ENCODE measurements around the gene AGR3.

The AGR3 gene

GRCh38 chr7:16838386-16838785, 43.4 kb downstream of the AGR3 start:
- CTCF ChIA-PET: no interaction called here
- no peaks in the 10 kb centered on the region for H3K4me1 Mint-ChIP-seq
- H3K27me3 Mint-ChIP-seq: peaks cover 8% of the 10 kb centered on the region
- H3K9me3 Mint-ChIP-seq: no peaks in the 10 kb centered on the region
- no peaks in the 10 kb centered on the region for H3K36me3 Mint-ChIP-seq
- DNase-seq: no peak
- no peak overlapping the region for H3K27ac Mint-ChIP-seq
- H3K4me3 Mint-ChIP-seq: no peak overlapping the region

DNA sequence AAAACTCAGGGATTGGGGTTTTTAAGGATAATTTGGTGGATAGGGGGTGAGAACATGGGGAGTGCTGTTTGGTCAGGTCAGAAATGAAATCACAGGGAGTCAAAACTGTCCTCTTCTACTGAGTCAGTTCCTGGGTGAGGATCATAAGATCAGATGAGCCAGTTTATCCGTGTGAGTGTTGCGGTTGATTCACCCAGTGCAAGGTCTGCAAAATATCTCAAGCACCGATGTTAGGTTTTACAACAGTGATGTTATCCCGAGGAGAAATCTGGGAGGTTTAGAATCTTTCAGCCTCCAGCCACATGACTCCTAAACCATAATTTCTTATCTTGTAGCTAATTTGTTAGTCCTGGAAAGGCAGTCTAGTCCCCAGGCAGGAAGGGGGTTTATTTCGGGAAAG, 45.3 kb downstream of the AGR3 start:
- no peak for DNase-seq
- Mint-ChIP-seq H3K27me3 (peaks cover 8% of the 10 kb centered on the region), H3K36me3 (no peaks in the 10 kb centered on the region), H3K4me3 (no peak overlapping the region), H3K9me3 (no peaks in the 10 kb centered on the region), H3K27ac (no peak overlapping the region), H3K4me1 (no peaks in the 10 kb centered on the region)
- CTCF ChIA-PET: no interaction called here

DNA sequence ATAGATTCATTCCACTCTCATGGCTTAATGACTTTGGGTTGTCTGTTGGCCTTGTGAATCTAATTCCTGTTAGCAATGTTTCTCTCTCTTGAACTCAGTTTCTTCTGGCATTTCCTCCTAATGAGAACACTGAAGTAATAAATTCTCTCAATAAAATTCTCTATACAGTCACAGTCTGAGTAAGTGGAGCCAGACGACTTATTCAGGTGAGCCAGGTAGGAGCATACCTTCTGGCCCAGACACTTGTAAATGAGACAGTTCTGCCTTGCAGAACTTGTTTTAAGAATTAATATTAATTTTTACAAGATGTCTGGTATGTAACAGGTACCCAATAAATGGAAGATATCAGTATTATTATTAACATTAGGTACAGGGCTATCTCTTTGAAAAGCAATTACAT, 48.4 kb downstream of the AGR3 start:
- no peak for DNase-seq
- peaks cover 3% of the 10 kb centered on the region for H3K27me3 Mint-ChIP-seq
- CTCF ChIA-PET: no interaction called here

GRCh38 chr7:16826060-16826459, 55.7 kb downstream of the AGR3 start:
- H3K36me3 Mint-ChIP-seq: no peaks in the 10 kb centered on the region
- no peaks in the 10 kb centered on the region for H3K9me3 Mint-ChIP-seq
- H3K27ac Mint-ChIP-seq: no peak overlapping the region
- no peak overlapping the region for H3K4me3 Mint-ChIP-seq
- CTCF ChIA-PET: no interaction called here
- no peak for DNase-seq
- no peaks in the 10 kb centered on the region for H3K4me1 Mint-ChIP-seq
- H3K27me3 Mint-ChIP-seq: peaks cover 8% of the 10 kb centered on the region

More for the DNA sequence above, 48.4 kb downstream of the AGR3 start:
- H3K27ac Mint-ChIP-seq: no peak overlapping the region
- H3K9me3 Mint-ChIP-seq: no peaks in the 10 kb centered on the region
- no peaks in the 10 kb centered on the region for H3K4me1 Mint-ChIP-seq
- H3K36me3 Mint-ChIP-seq: no peaks in the 10 kb centered on the region
- no peak overlapping the region for H3K4me3 Mint-ChIP-seq

DNA sequence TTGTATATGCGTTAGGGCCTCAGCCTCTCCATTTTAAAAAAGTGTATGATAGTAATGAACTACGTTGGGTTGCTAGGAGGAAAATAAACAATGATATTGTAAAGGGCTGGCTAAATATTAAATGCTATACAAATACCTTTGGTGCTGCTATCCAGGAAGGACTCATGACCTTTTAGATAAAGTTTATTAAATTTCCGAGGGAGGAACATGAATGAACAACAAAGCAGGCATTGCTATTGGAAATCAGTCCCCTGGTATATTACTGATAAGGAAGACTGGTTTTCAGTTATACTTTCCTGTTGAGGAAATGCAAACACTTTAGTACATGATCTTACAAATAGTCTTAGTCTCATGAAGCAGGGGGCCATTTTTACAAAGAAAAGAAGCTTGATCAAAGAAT, 59.8 kb downstream of the AGR3 start:
- Mint-ChIP-seq H3K4me1 (no peaks in the 10 kb centered on the region), H3K27ac (no peak overlapping the region), H3K9me3 (no peaks in the 10 kb centered on the region), H3K36me3 (no peaks in the 10 kb centered on the region), H3K4me3 (no peak overlapping the region), H3K27me3 (peaks cover 8% of the 10 kb centered on the region)
- DNase-seq: no peak
- CTCF ChIA-PET: no interaction called here

DNA sequence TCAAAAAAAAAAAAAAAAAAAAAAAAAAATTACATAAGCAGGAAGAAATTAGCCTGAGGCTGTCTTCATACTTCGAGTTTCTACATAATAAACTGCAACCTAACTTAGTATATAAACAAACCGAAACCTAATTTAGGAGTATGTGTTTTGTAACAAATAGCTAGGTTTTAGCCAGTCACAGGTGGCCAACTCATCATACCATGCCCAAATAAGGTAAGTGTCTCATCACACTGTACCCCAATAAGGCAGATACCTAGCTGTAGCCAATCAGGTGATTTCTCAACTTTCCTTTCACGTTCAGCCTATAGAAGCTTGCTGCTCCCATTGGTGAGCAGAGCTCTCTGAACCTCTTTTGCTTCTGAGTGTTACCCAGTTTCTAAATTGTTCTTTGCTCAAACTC, 63.1 kb downstream of the AGR3 start:
- no peaks in the 10 kb centered on the region for H3K4me1 Mint-ChIP-seq
- H3K27ac Mint-ChIP-seq: no peak overlapping the region
- CTCF ChIA-PET: no interaction called here
- H3K4me3 Mint-ChIP-seq: no peak overlapping the region
- H3K27me3 Mint-ChIP-seq: no peaks in the 10 kb centered on the region
- no peak for DNase-seq
- H3K36me3 Mint-ChIP-seq: no peaks in the 10 kb centered on the region
- H3K9me3 Mint-ChIP-seq: no peaks in the 10 kb centered on the region

GRCh38 chr7:16817536-16817935, 64.2 kb downstream of the AGR3 start:
- H3K4me1 Mint-ChIP-seq: no peaks in the 10 kb centered on the region
- CTCF ChIA-PET: no interaction called here
- no peaks in the 10 kb centered on the region for H3K36me3 Mint-ChIP-seq
- no peak overlapping the region for H3K27ac Mint-ChIP-seq
- no peak for DNase-seq
- H3K4me3 Mint-ChIP-seq: no peak overlapping the region
- no peaks in the 10 kb centered on the region for H3K9me3 Mint-ChIP-seq
- H3K27me3 Mint-ChIP-seq: no peaks in the 10 kb centered on the region

DNA sequence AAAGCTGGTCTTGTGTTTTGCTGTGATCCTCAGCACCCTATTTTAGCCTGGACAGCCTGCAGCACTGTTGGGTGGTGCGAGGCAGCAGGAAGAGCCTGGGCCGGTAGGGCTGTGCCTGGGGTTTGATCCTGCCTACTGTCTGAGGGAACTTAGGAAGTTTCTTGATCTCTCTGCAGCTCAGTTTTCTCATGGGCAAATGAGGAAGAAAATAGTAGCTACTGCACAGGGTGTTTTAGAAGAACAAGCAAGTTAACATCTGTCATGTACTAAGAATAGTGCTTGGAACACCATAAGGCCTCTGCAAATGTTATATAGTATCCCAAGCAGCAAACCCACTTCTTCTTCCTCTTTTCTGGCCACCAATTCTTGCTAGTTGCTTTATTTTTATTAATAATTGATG, 65.0 kb downstream of the AGR3 start:
- no peak for DNase-seq
- Mint-ChIP-seq H3K4me1 (no peaks in the 10 kb centered on the region), H3K4me3 (no peak overlapping the region), H3K27ac (no peak overlapping the region), H3K9me3 (no peaks in the 10 kb centered on the region), H3K36me3 (no peaks in the 10 kb centered on the region), H3K27me3 (no peaks in the 10 kb centered on the region)
- CTCF ChIA-PET: no interaction called here

DNA sequence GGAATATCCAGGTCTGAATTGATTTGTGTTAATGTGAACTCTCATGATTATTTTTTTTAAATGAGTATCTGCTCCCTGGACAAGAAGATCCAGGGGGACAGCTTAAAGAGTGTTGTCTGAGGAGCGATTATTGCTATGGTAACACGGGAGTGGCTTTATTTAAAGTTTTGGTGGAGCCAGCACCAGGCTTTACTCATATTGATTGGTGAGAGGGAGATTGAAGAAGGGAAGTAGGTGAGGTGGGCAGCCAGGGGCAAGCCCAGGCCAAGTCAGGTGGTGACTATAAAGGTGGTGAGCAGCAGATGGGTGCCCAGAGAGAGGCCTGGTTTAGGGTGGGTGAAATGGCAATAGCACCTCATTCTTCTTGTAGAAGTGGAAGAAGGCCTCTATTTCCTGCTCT, 66.8 kb downstream of the AGR3 start:
- Mint-ChIP-seq H3K36me3 (no peaks in the 10 kb centered on the region), H3K4me3 (no peak overlapping the region), H3K4me1 (no peaks in the 10 kb centered on the region), H3K27ac (no peak overlapping the region), H3K9me3 (no peaks in the 10 kb centered on the region), H3K27me3 (no peaks in the 10 kb centered on the region)
- DNase-seq: no peak
- CTCF ChIA-PET: no interaction called here

DNA sequence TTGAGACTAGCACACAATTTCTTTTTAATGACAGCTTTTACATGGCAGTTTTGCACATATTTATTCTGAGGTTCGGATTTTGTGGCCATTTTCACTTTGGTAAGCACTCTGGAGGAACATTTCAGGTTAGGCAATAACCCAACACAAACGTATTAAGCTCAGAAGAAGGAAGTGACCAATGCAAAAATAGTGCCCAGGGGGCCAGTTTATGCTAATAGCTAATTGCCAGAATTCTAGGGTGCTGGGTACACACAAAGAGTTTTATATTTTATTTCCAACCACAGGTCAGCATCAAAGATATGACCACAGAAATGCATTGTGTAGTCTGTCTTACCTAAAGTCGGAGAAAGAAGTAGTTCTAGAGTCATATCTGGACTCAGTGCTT, 68.6 kb downstream of the AGR3 start:
- no peaks in the 10 kb centered on the region for H3K27me3 Mint-ChIP-seq
- no peaks in the 10 kb centered on the region for H3K4me1 Mint-ChIP-seq
- no peaks in the 10 kb centered on the region for H3K36me3 Mint-ChIP-seq
- no peak overlapping the region for H3K27ac Mint-ChIP-seq
- CTCF ChIA-PET: no interaction called here
- no peaks in the 10 kb centered on the region for H3K9me3 Mint-ChIP-seq
- H3K4me3 Mint-ChIP-seq: no peak overlapping the region
- no peak for DNase-seq

- H3K36me3 Mint-ChIP-seq: no peaks in the 10 kb centered on the region
- H3K4me1 Mint-ChIP-seq: no peaks in the 10 kb centered on the region
- no peak overlapping the region for H3K27ac Mint-ChIP-seq
- no peaks in the 10 kb centered on the region for H3K27me3 Mint-ChIP-seq
- H3K9me3 Mint-ChIP-seq: no peaks in the 10 kb centered on the region
- no peak for DNase-seq
- H3K4me3 Mint-ChIP-seq: no peak overlapping the region
- CTCF ChIA-PET: no interaction called here
Measured at GRCh38 chr7:16812542-16813231, 69.1 kb downstream of the AGR3 start.

GRCh38 chr7:16811551-16811950, 70.2 kb downstream of the AGR3 start:
- CTCF ChIA-PET: no interaction called here

DNA sequence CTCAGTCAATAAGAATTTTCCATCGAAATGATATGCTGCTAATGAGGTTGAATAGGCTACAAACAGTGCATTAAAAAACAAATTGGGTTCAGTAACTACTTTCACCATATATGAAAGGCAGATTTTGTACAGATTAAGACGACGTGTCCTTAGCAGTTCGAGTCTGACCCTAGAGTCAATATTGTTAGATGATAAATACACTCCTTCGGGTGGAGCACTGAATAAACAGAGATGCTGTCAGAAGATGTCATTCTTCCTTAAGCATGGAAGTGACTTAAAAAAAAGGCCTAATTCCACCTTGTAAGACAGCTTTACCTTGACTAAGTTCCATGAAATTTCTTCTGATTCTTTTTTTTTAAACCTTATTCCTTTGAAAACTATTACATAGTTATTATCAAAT, 71.2 kb downstream of the AGR3 start:
- H3K36me3 Mint-ChIP-seq: no peaks in the 10 kb centered on the region
- H3K9me3 Mint-ChIP-seq: no peaks in the 10 kb centered on the region
- no peaks in the 10 kb centered on the region for H3K27me3 Mint-ChIP-seq
- CTCF ChIA-PET: no interaction called here
- H3K27ac Mint-ChIP-seq: no peak overlapping the region
- H3K4me3 Mint-ChIP-seq: no peak overlapping the region
- no peak for DNase-seq
- no peaks in the 10 kb centered on the region for H3K4me1 Mint-ChIP-seq

More at GRCh38 chr7:16811551-16811950, 70.2 kb downstream of the AGR3 start:
- H3K27me3 Mint-ChIP-seq: no peaks in the 10 kb centered on the region
- no peak overlapping the region for H3K4me3 Mint-ChIP-seq
- H3K27ac Mint-ChIP-seq: no peak overlapping the region
- H3K4me1 Mint-ChIP-seq: no peaks in the 10 kb centered on the region
- no peak for DNase-seq
- no peaks in the 10 kb centered on the region for H3K9me3 Mint-ChIP-seq
- H3K36me3 Mint-ChIP-seq: no peaks in the 10 kb centered on the region

- H3K36me3 Mint-ChIP-seq: no peaks in the 10 kb centered on the region
Measured at GRCh38 chr7:16810112-16810511, 71.7 kb downstream of the AGR3 start.

More at GRCh38 chr7:16810112-16810511, 71.7 kb downstream of the AGR3 start:
- H3K27ac Mint-ChIP-seq: no peak overlapping the region
- CTCF ChIA-PET: no interaction called here
- H3K4me1 Mint-ChIP-seq: no peaks in the 10 kb centered on the region
- H3K9me3 Mint-ChIP-seq: no peaks in the 10 kb centered on the region
- no peak overlapping the region for H3K4me3 Mint-ChIP-seq
- H3K27me3 Mint-ChIP-seq: no peaks in the 10 kb centered on the region
- no peak for DNase-seq
